ENCODE data around the gene SPATA1. TPM values are rescaled to one million over a fixed set of nuclear protein-coding genes. Genes with fewer than 3 reads are reported as not detected.

SPATA1 gene
- total and polyA plus RNA-seq, 9 of the 15 experiments (the other 6 are each of a cell fraction or from before 2014, with no cell fraction given) = 0.79 to 2.9 (median 1.5) TPM

DNA sequence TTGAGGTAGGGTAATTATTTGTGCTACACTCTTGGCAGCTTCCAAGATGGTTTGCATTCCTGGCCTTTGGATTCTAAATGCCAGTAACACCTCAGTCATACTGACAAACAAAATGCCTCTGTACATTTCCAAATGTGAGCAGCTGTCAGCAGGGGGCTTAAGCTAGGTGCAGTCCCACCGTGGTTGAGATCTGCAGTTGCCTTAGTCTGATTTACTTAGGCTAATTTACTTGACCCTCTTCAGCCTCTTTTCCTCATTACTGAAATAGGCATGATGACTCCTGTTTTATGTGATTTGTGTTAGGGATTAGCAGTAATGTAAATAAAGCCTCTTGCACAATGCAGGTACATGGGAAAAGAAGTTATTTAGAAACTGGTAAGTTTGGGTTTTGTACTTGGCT is 13.5 kb upstream of the SPATA1 start:
- no TSS peak for BruUV-seq (replicated peaks)
- Histone ChIP-seq H3K79me2 (ENCODE audit: control insufficient read depth, insufficient read depth, low read length) (peaks cover 9% of the 10 kb centered on the region; the same call in 2 of the 3 replicates), H3K9ac (ENCODE audit: insufficient read depth in 1 of 2, low read depth in 2 of 2, low read length in 2 of 2) (no peak overlapping the region), H3K9me1 (ENCODE audit: control insufficient read depth, insufficient read depth, low read length) (no peaks in the 10 kb centered on the region), H3K4me2 (ENCODE audit: insufficient read depth, low read length) (no peak overlapping the region), H3K36me3 (ENCODE audit: control insufficient read depth, insufficient read depth, low read length) (peaks cover 94% of the 10 kb centered on the region), H4K20me1 (replicated peaks; ENCODE audit: control insufficient read depth, insufficient read depth, low read length) (no peaks in the 10 kb centered on the region), H3K27ac (ENCODE audit: extremely low read depth, low read depth, low read length) (no peak overlapping the region), H2AFZ (ENCODE audit: low read depth, low read length) (no peak overlapping the region), H3K4me3 (no peak overlapping the region), H3K9me3 (replicated peaks; ENCODE audit: control insufficient read depth, insufficient read depth, low read depth, low read length) (no peaks in the 10 kb centered on the region), H3K4me1 (replicated peaks in 1 of 2; ENCODE audit: control insufficient read depth in 2 of 2, insufficient read depth in 2 of 2, low read length in 2 of 2) (no peaks in the 10 kb centered on the region), H3K27me3 (ENCODE audit: control insufficient read depth in 2 of 2, insufficient read depth in 2 of 2, low read length in 2 of 2) (no peaks in the 10 kb centered on the region)
- in situ Hi-C loops (cut with MboI) = no loop called here
- TF ChIP-seq ZNF444 (CRISPR knock-in tag; IDR thresholded peaks at IDR 0.05) (no peak), TEAD1 (CRISPR knock-in tag; IDR thresholded peaks at IDR 0.05) (no peak), FOXJ3 (CRISPR knock-in tag; IDR thresholded peaks at IDR 0.05) (no peak), HDAC3 (IDR thresholded peaks at IDR 0.05; ENCODE audit: borderline replicate concordance, partially characterized antibody) (no peak), RHOXF2B (CRISPR knock-in tag; conservative IDR thresholded peaks at IDR 0.05) (no peak), NONO (IDR thresholded peaks at IDR 0.05; ENCODE audit: low read depth in 2 of 2, low read length in 1 of 2) (no peak), BCOR (IDR thresholded peaks at IDR 0.05) (no peak), PHF20 (IDR thresholded peaks at IDR 0.05; ENCODE audit: partially characterized antibody) (no peak), KLF10 (CRISPR knock-in tag; IDR thresholded peaks at IDR 0.05) (no peak), THRA (IDR thresholded peaks at IDR 0.05) (no peak)
- 53% methylated on average over 1 of the region's 1 CpG for WGBS (ENCODE audit: insufficient coverage, low coverage, missing lambda C conversion rate)
- FAIRE-seq = no peak
- ChIA-PET POLR2A (interaction anchor here (2.5 kb wide), 1 partner anchor 12 kb away, joined by 9 read pairs; no protein-coding TSS in a partner anchor), CTCF (ENCODE audit: low intra/inter-chr PET ratio) (no interaction called here)
- ATAC-seq = no peak
- DNase-seq (ENCODE audit: extremely low read depth in 1 of 4, low spot score in 3 of 4) = no peak
- intact Hi-C loops (cut with micrococcal nuclease) = no loop called here
